ENCODE measurements around the gene SSH2.
A peak's percentile ranks its signal among the peaks of the same experiment; 100 is the strongest.

The SSH2 gene

GRCh38 chr17:29619251-29619650 lies 310.8 kb downstream of the SSH2 start:
- no peak for DNase-seq

- no peak for DNase-seq
Measured at GRCh38 chr17:29618272-29619065, 311.6 kb downstream of the SSH2 start.

- DNase-seq, result no peak
Measured at GRCh38 chr17:29617481-29618271, 312.4 kb downstream of the SSH2 start.

- peak; percentile 35 for DNase-seq
Measured at GRCh38 chr17:29617125-29617480, 312.9 kb downstream of the SSH2 start.

- DNase-seq, result no peak
Measured at GRCh38 chr17:29616300-29617048, 313.6 kb downstream of the SSH2 start.

- DNase-seq, result no peak
Measured at GRCh38 chr17:29615492-29616299, 314.3 kb downstream of the SSH2 start.

- no peak for DNase-seq
Measured at GRCh38 chr17:29615048-29615385, 315.0 kb downstream of the SSH2 start.

- no peak for DNase-seq
Measured at GRCh38 chr17:29614349-29615047, 315.5 kb downstream of the SSH2 start.

GRCh38 chr17:29613856-29614255 lies 316.2 kb downstream of the SSH2 start:
- DNase-seq, result no peak

GRCh38 chr17:29613352-29613837 lies 316.6 kb downstream of the SSH2 start:
- DNase-seq, result no peak

GRCh38 chr17:29612404-29613280 lies 317.4 kb downstream of the SSH2 start:
- DNase-seq, result no peak

GRCh38 chr17:29612094-29612403 lies 318.0 kb downstream of the SSH2 start:
- no peak for DNase-seq

- no peak for DNase-seq
Measured at GRCh38 chr17:29611351-29612093, 318.5 kb downstream of the SSH2 start.

GRCh38 chr17:29610395-29610794 lies 319.6 kb downstream of the SSH2 start:
- no peak for DNase-seq

GRCh38 chr17:29608986-29609385 lies 321.0 kb downstream of the SSH2 start:
- DNase-seq, result no peak

GRCh38 chr17:29607557-29608195 lies 322.4 kb downstream of the SSH2 start:
- DNase-seq, result no peak

GRCh38 chr17:29603109-29603674 lies 326.8 kb downstream of the SSH2 start:
- no peak for DNase-seq

- no peak for DNase-seq
Measured at GRCh38 chr17:29597361-29598172, 332.5 kb downstream of the SSH2 start.

- DNase-seq, result no peak
Measured at GRCh38 chr17:29596811-29597210, 333.2 kb downstream of the SSH2 start.

Measured in GF-D8 (cell line).